Measurements from ENCODE around the gene NT5DC4.

- no peak for TF ChIP-seq EZH2 (IDR thresholded peaks at IDR 0.05; ENCODE audit: insufficient read depth, poor library complexity, severe bottlenecking)
- no peak for TF ChIP-seq EZH2phosphoT487 (IDR thresholded peaks at IDR 0.05; ENCODE audit: insufficient read depth, low read depth)
Observed at GRCh38 chr2:112712465-112712864, 8.4 kb upstream of the NT5DC4 start.

All from GM23248 (cell line).